DND-41 (cell line): ENCODE measurements around the gene PTGFRN.

ENCODE experiments used
- EZH2 ChIP-seq: IDR thresholded peaks from 3 replicates; pipeline ENCODE4 v1.6.1; 2012; ENCODE audit warnings: borderline replicate concordance, low read depth, mild to moderate bottlenecking, moderate library complexity, low read length, inconsistent platforms; ENCODE audit not compliant: severe bottlenecking
- TF ChIP-seq, protein P1 (sequence below): IDR thresholded peaks from 2 replicates; pipeline ENCODE4 v1.5.1; 2012; ENCODE audit warnings: borderline replicate concordance, low read length, moderate library complexity, mild to moderate bottlenecking; ENCODE audit not compliant: poor library complexity, severe bottlenecking; ENCODE audit errors: extremely low read depth

GRCh38 chr1:116991171-116991845 is 81.6 kb downstream of the PTGFRN start:
- TF ChIP-seq, protein P1, sequence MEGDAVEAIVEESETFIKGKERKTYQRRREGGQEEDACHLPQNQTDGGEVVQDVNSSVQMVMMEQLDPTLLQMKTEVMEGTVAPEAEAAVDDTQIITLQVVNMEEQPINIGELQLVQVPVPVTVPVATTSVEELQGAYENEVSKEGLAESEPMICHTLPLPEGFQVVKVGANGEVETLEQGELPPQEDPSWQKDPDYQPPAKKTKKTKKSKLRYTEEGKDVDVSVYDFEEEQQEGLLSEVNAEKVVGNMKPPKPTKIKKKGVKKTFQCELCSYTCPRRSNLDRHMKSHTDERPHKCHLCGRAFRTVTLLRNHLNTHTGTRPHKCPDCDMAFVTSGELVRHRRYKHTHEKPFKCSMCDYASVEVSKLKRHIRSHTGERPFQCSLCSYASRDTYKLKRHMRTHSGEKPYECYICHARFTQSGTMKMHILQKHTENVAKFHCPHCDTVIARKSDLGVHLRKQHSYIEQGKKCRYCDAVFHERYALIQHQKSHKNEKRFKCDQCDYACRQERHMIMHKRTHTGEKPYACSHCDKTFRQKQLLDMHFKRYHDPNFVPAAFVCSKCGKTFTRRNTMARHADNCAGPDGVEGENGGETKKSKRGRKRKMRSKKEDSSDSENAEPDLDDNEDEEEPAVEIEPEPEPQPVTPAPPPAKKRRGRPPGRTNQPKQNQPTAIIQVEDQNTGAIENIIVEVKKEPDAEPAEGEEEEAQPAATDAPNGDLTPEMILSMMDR: no peak
- no peak for TF ChIP-seq EZH2
